Thyroid gland (tissue), 4 donors: ENCODE measurements around the gene CABLES2. TPM values are rescaled to one million over a fixed set of nuclear protein-coding genes. Genes with fewer than 3 reads are reported as not detected.

Experiments used
- DNase-seq, 2 donors: peaks; one replicate each; pipeline ENCODE4 v3.0.0-alpha.2; 2019
- H3K27ac ChIP-seq, 3 donors: fragments of 200-600 bp; sonication (generic); 1 replicate in 2 of 3; 2 replicates in 1 of 3; pipeline ENCODE4 v1.5.1; 2016 to 2019; ENCODE audit warnings: mild to moderate bottlenecking in 1 of 3, moderate library complexity in 1 of 3
- H3K27me3 ChIP-seq: fragments of 200-600 bp; sonication (generic); one replicate; pipeline ENCODE4 v1.5.1; 2019
- H3K36me3 ChIP-seq, 2 donors: fragments of 200-600 bp; sonication (generic); one replicate each; pipeline ENCODE4 v1.5.1; 2016 to 2019
- H3K4me1 ChIP-seq, 2 donors: fragments of 200-600 bp; sonication (generic); one replicate each; pipeline ENCODE4 v1.5.1; 2017 to 2019
- H3K4me3 ChIP-seq, 3 donors: fragments of 200-600 bp; sonication (generic); replicated peaks in 1 of 3; 1 replicate in 2 of 3; 2 replicates in 1 of 3; pipeline ENCODE4 v1.5.1; 2016; ENCODE audit warnings: mild to moderate bottlenecking in 1 of 3
- H3K9me3 ChIP-seq: fragments of 200-600 bp; sonication (generic); one replicate; pipeline ENCODE4 v1.5.1; 2017
- CTCF ChIP-seq, 6 experiments: fragments of 200-600 bp in 3 of 6; fragments of 450-650 bp in 3 of 6; sonication (generic) in 3 of 6; IDR thresholded peaks; one replicate each; pipeline ENCODE4 v1.5.1; 2016 to 2019; ENCODE audit warnings: antibody characterized with exemption in 6 of 6, mild to moderate bottlenecking in 2 of 6, inconsistent platforms in 1 of 6, moderate library complexity in 1 of 6
- POLR2A ChIP-seq, 2 donors: fragments of 450-650 bp; IDR thresholded peaks; one replicate each; pipeline ENCODE4 v1.6.1; 2017; ENCODE audit warnings: antibody characterized with exemption in 2 of 2, mild to moderate bottlenecking in 2 of 2, moderate library complexity in 1 of 2
- WGBS, 2 donors: methylation state at CpG; one replicate each; pipeline ENCODE4 v1.1.5; 2017; 5-methylcytosine and 5-hydroxymethylcytosine counted together
- intact Hi-C: fragments of 100-400 bp; cut with DNase I; formaldehyde crosslinking; loops from one replicate; pipeline ENCODE4 v1.15.1; 2023
- total RNA-seq, 4 donors: library from RNA; depleted of rRNA; stranded (reverse); fragments of >200 nt; gene quantifications; one replicate each; pipeline ENCODE4 v1.2.3, GENCODE V29; 2016

CABLES2 gene
- total RNA-seq = 1 to 10 TPM; 5.8 to 8.5 (median 7.7) TPM

GRCh38 chr20:62407221-62407992, at the start of gene CABLES2:
Gene CABLES2, minus strand, starts transcription at chr20:62407285. Its CDS starts 9 bp downstream, at chr20:62407276.
- intact Hi-C loops = loop anchor here (5.0 kb wide), 1 partner anchor 170 kb away; the partner anchor contains the start of gene OSBPL2
- 16 to 93% methylated on average over 2 to 20 of the region's 73 CpGs for WGBS, 2 donors
- peaks cover 36 to 47% of the 10 kb centered on the region in 2 donors for H3K4me1 ChIP-seq
- TF ChIP-seq POLR2A (IDR thresholded peaks at IDR 0.05) = peak in 1 of 2 donors; percentile 68
- peak in 2 of 6 experiments; percentile 35 to 36 for TF ChIP-seq CTCF (IDR thresholded peaks at IDR 0.05)
- peak within 1 kb of the TSS in 2 of 3 donors; percentile 7 to 32 for H3K27ac ChIP-seq
- DNase-seq = peak; percentile 94 to 95
- no peaks in the 10 kb centered on the region for H3K36me3 ChIP-seq
- peak within 1 kb of the TSS; percentile 43 to 67 (median 49) for H3K4me3 ChIP-seq
- H3K9me3 ChIP-seq = no peaks in the 10 kb centered on the region
- H3K27me3 ChIP-seq = no peaks in the 10 kb centered on the region

- Histone ChIP-seq H3K4me1 (peaks cover under 1 to 5% of the 10 kb centered on the region in 2 donors), H3K4me3 (no peak overlapping the region), H3K27ac (no peak overlapping the region), H3K9me3 (no peaks in the 10 kb centered on the region), H3K27me3 (no peaks in the 10 kb centered on the region), H3K36me3 (no peaks in the 10 kb centered on the region)
- intact Hi-C loops = no loop called here
- TF ChIP-seq CTCF (IDR thresholded peaks at IDR 0.05) (no peak), POLR2A (IDR thresholded peaks at IDR 0.05) (no peak)
- DNase-seq = no peak
- WGBS, 2 donors = 57 to 85% methylated on average over 2 to 9 of the region's 15 CpGs
Observed at GRCh38 chr20:62455929-62456328, 48.8 kb upstream of the CABLES2 start.

- Histone ChIP-seq H3K4me1 (peaks cover under 1 to 4% of the 10 kb centered on the region in 2 donors), H3K36me3 (no peaks in the 10 kb centered on the region), H3K27ac (no peak overlapping the region), H3K27me3 (no peaks in the 10 kb centered on the region), H3K4me3 (no peak overlapping the region), H3K9me3 (no peaks in the 10 kb centered on the region)
- intact Hi-C loops = no loop called here
- WGBS, 2 donors = 66 to 72% methylated on average over 20 to 30 of the region's 30 CpGs
- TF ChIP-seq CTCF (IDR thresholded peaks at IDR 0.05) = no peak
- TF ChIP-seq POLR2A (IDR thresholded peaks at IDR 0.05) = no peak
- DNase-seq = no peak
Observed at GRCh38 chr20:62454904-62455636, 48.0 kb upstream of the CABLES2 start.

GRCh38 chr20:62453186-62453808, 46.2 kb upstream of the CABLES2 start:
- 82 to 89% methylated on average over 13 to 15 of the region's 17 CpGs for WGBS, 2 donors
- no peaks in the 10 kb centered on the region for H3K9me3 ChIP-seq
- no peak overlapping the region for H3K27ac ChIP-seq
- no peak for DNase-seq
- H3K36me3 ChIP-seq = no peaks in the 10 kb centered on the region
- no peaks in the 10 kb centered on the region for H3K27me3 ChIP-seq
- H3K4me1 ChIP-seq = peaks cover 3 to 5% of the 10 kb centered on the region in 2 donors
- TF ChIP-seq POLR2A (IDR thresholded peaks at IDR 0.05) = no peak
- no peak for TF ChIP-seq CTCF (IDR thresholded peaks at IDR 0.05)
- intact Hi-C loops = no loop called here
- H3K4me3 ChIP-seq = no peak overlapping the region
